D721Med (cell line): ENCODE measurements around the gene SLC1A2.

Experiments used
- DNase-seq: peaks from one replicate; pipeline ENCODE4 v3.0.0; 2011; ENCODE audit warnings: low spot score; ENCODE audit not compliant: insufficient read length
- FAIRE-seq: peaks from 2 replicates; lab custom pipeline; 2011; peaks lifted over from hg19 to GRCh38; lab: Jason Lieb, UNC
- TF ChIP-seq, protein P1 (sequence below): IDR thresholded peaks from 2 replicates; pipeline ENCODE4 v1.5.1; 2012; ENCODE audit warnings: mild to moderate bottlenecking, control low read depth; ENCODE audit not compliant: insufficient read depth; ENCODE audit errors: missing control alignments

SLC1A2 gene

DNA sequence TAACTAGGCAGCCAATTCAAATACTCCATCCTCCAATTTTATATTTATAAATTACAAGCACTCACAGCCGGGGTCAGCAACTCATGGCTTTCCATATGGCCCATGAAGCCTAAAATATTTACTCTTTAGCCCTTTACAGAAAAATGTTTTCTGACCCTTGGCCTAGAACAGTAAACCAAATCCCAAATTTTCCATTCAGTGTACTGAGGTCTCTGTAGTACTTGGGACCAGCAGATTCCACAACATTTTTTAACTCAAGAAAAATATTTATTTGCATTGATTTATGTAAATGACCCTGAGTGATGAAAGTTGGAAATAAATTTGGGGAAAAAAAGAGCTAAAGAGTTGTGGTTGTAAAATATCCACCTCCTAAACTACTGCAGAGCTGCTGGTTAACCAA, 82.6 kb downstream of the SLC1A2 start:
- TF ChIP-seq, protein P1, sequence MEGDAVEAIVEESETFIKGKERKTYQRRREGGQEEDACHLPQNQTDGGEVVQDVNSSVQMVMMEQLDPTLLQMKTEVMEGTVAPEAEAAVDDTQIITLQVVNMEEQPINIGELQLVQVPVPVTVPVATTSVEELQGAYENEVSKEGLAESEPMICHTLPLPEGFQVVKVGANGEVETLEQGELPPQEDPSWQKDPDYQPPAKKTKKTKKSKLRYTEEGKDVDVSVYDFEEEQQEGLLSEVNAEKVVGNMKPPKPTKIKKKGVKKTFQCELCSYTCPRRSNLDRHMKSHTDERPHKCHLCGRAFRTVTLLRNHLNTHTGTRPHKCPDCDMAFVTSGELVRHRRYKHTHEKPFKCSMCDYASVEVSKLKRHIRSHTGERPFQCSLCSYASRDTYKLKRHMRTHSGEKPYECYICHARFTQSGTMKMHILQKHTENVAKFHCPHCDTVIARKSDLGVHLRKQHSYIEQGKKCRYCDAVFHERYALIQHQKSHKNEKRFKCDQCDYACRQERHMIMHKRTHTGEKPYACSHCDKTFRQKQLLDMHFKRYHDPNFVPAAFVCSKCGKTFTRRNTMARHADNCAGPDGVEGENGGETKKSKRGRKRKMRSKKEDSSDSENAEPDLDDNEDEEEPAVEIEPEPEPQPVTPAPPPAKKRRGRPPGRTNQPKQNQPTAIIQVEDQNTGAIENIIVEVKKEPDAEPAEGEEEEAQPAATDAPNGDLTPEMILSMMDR: no peak
- no peak for DNase-seq
- no peak for FAIRE-seq

DNA sequence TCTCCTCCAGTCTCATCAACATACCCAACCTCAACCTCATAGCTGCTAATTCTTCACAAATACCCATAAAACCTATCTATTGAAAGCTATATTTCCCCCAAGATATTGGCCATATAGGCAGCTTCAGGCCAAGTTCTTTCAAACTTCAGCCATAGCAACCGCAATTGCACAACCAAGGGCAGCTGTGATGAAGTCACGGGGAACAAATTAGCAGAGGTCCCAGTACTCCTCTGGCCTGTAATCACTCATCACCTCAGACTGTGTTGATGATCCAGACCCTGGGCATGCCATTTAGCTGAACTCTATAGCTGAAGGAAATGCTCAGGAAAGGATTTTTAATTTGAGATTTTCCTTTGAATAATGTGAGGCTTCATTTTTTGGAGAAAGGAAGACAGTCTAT, 84.1 kb downstream of the SLC1A2 start:
- TF ChIP-seq, protein P1: no peak
- DNase-seq: no peak

DNA sequence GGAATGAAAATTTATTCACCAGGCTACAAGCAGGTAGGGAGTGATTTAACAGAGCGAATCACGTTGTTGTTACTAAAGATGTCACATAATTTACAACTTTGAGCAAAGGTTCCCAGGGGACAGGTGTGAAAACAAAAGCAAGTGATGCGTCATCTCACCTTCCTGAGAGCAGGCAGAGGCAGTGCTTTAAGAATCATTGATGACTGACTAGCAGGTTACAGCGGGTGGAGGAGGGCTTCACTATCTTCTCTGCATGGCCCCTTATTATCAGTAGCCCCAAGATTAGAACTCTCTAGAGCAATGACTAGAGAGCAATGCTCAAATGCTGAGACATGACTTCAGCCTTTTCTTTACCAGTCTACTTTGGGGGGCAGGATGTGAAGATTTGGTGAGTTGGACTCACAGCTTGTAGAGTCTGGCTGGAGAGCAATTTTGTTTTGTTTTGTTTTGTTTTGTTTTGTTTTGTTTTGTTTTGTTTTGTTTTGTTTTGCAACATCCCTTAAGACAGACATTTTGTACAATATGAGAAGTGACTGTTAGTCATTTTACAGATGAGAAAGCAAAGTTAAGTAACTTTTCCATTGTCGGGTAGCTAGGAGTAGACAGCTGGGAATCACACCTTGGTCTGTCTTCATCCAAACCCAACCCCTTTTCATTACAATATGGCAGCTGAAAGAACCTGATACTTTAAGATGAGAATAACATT, 84.8 kb downstream of the SLC1A2 start:
- TF ChIP-seq, protein P1: no peak
- no peak for FAIRE-seq

More for the DNA sequence above, 84.1 kb downstream of the SLC1A2 start:
- FAIRE-seq: no peak

DNA sequence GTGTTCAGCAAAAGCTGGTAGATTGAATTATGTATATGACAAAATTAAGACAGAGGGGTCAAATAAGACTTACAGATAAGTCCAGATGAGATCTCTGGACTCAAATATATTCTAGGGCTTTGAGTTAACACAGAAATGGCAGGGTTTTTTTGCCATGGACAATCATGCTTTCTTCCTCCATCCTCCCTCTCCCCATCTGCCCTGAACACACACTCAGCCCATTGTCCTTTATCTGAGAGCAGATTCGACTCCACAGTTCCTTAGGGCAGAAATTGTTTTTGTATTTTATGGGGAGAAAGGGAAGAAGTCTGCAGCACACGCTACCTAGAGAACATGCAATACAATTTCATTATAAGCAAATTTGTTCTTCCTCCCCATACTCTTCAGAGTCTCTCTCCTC, 86.8 kb downstream of the SLC1A2 start:
- FAIRE-seq: no peak
- TF ChIP-seq, protein P1: no peak

More for the DNA sequence above, 84.8 kb downstream of the SLC1A2 start:
- no peak for DNase-seq

DNA sequence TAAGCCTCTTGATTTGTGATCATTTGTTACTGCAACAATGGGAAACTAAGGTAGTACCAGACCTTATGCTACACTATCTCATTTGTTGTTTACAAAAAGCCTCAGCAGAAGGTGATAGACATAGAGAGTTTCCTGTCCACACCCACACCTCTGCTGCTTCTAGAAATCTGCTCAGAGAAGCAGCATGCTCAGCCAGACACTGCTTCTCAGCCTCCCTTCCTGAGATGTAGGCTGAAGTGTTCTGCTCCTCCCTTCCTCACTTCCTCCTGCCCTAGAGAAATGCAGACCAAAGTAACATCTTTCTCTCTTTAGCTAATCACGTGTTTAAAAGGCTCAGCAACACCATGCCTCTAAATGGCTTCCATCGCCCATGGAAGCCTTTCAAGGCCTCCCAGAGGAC, 88.4 kb downstream of the SLC1A2 start:
- TF ChIP-seq, protein P1: no peak
- no peak for FAIRE-seq

More for the DNA sequence above, 86.8 kb downstream of the SLC1A2 start:
- no peak for DNase-seq

DNA sequence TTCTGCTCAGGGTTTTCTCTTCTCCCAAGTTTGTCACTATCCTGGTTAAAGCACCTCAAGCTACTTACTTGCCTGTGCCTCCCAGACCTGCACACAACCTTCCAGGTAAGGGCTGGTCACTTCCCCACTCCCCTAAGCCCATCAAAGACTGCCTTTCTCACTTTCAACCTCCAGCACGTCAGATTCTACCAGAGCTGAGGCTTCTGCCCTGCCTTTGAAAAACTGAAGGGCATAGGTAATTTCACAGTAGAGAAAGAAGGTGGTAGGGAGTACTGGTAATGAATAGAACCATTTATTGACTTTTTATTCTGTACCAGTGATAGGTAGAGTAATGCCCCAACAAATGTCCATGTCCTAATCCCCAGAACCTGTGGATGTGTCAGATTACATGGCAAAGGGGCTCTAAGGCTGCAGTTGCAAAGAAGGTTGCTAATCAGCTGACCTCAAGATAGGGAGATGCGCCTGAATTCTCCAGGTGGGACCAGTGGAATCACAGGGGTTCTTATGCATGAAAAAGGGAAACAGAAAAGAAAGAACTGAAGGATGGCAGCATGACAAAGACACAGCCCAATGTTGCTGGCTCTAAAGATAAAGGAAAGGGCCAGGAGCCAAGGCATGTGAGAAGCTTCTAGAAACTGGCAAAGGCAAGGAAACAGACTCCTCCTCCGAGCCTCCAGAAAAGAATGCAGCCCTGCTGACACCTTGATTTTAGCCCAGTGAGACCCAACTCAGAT, 89.0 kb downstream of the SLC1A2 start:
- FAIRE-seq (no peak), DNase-seq (no peak)
- TF ChIP-seq, protein P1: no peak

More for the DNA sequence above, 88.4 kb downstream of the SLC1A2 start:
- DNase-seq: no peak
